Kidney (tissue), 14 donors: ENCODE measurements around the gene SMAD7. TPM values are rescaled to one million over a fixed set of nuclear protein-coding genes. Genes with fewer than 3 reads are reported as not detected.

ENCODE experiments used
- DNase-seq, 5 donors: peaks; one replicate each; pipeline ENCODE4 v3.0.0-alpha.2; 2013 to 2020
- FAIRE-seq: peaks from 2 replicates; lab custom pipeline; 2012; peaks lifted over from hg19 to GRCh38; lab: Jason Lieb, UNC
- H3K27ac ChIP-seq, 2 donors: one replicate each; pipeline ENCODE4 v1.7.0; 2013; ENCODE audit warnings: low read depth in 2 of 2, low read length in 2 of 2, inconsistent platforms in 1 of 2
- H3K27me3 ChIP-seq: one replicate; pipeline ENCODE4 v1.7.1; 2013; ENCODE audit warnings: low read length, inconsistent platforms; ENCODE audit not compliant: control insufficient read depth, insufficient read depth
- H3K36me3 ChIP-seq, 3 donors: one replicate each; pipeline versions ENCODE4 v1.7.0 to v1.7.1; 2013; ENCODE audit warnings: low read length in 3 of 3, control low read depth in 1 of 3, inconsistent platforms in 1 of 3; ENCODE audit not compliant: insufficient read depth in 3 of 3, control insufficient read depth in 2 of 3
- H3K4me1 ChIP-seq, 3 donors: one replicate each; pipeline versions ENCODE4 v1.7.0 to v1.7.1; 2013; ENCODE audit warnings: low read length in 3 of 3, inconsistent platforms in 1 of 3, low read depth in 1 of 3; ENCODE audit not compliant: control insufficient read depth in 2 of 3, insufficient read depth in 2 of 3
- H3K4me3 ChIP-seq, 3 donors: one replicate each; pipeline versions ENCODE4 v1.7.0 to v1.8.1; 2013; ENCODE audit warnings: low read length in 3 of 3, control low read depth in 1 of 3, inconsistent platforms in 1 of 3
- H3K9ac ChIP-seq, 3 donors: one replicate each; pipeline versions ENCODE4 v1.7.0 to v1.7.1; 2013; ENCODE audit warnings: low read length in 3 of 3, control low read depth in 1 of 3, inconsistent platforms in 1 of 3
- H3K9me3 ChIP-seq, 3 donors: one replicate each; pipeline versions ENCODE4 v1.7.0 to v1.7.1; 2013; ENCODE audit warnings: low read length in 3 of 3, control low read depth in 1 of 3, inconsistent platforms in 1 of 3; ENCODE audit not compliant: control insufficient read depth in 2 of 3, insufficient read depth in 1 of 3
- intact Hi-C: fragments of 100-400 bp; cut with DNase I; formaldehyde crosslinking; loops from one replicate; pipeline ENCODE4 v1.11.1; 2022
- polyA plus RNA-seq: library from polyadenylated mRNA; stranded (reverse); fragments of 350-450 nt; fragmentation: Illumina TruSeq; extraction: RNeasy Lipid Tissue Mini Kit (QIAGEN cat#74804); gene quantifications from one replicate; pipeline ENCODE4 v1.2.3, GENCODE V29; 2014; ENCODE audit warnings: low read depth, low replicate concordance; ENCODE audit not compliant: insufficient read depth
- total RNA-seq: library from RNA; stranded (reverse); fragmentation: NEBNext Ultra II Directional; extraction: Animal tissue kit (Norgen Biotek cat#: 25700); gene quantifications from one replicate; pipeline ENCODE4 v1.2.1, GENCODE V29; 2021
- TF ChIP-seq, protein P1 (sequence below): IDR thresholded peaks from 3 replicates; pipeline ENCODE4 v1.5.1; 2012; ENCODE audit warnings: mild to moderate bottlenecking, moderate library complexity, borderline replicate concordance; ENCODE audit not compliant: insufficient read depth; ENCODE audit errors: extremely low read depth
- donor health status: control.
- donor health status: control.
- donor health status: control.
- donor health status: control.
- donor health status: control.
- donor health status: DM: yes; HTN: yes; CAD: no.
- donor health status: Normal renal cell carcinoma (clear cell type).

The SMAD7 gene
- total and polyA plus RNA-seq, 2 donors from 2014 or later: 17.3 to 32.6 TPM

DNA sequence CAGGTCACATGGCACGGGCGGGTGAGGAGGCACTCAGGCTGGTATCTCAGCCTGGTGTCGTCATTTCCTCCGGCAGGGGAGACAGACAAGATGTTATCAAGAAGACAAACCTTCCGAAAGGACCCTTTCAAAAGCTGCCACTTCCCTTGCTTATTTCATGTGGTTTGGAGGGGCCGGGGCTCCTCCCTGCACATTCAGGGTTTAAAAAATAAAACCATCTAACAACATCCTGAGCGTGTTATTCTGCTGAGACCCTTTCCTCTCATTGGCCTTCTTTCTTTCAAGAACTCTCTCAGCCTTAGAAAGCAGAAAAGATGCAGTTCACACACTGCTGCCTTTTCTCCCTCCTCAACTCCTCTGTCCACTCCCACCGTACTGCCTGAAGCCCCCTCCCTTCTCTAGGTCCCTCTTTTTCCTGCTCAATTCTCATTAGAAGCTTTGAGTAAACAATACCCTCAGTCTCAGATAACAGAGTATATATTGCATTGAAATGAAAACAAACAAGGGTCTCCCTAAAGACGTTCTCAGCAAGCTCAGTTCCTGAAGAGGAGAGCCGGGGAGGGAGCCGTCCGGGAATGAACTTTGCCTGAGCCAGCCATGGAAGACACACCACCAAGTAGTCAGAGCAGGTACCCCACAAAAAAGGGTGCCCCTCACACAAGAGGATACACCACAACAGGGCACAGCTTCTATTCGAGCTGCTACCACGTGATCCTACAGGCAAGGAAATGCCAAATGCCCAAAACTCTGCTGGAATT lies 9.7 kb downstream of the SMAD7 start:
- H3K4me3 ChIP-seq: peak overlapping the region in 2 of 3 donors; percentile 32 to 99
- peak in 3 of 5 donors; percentile 60 to 81 (median 71) for DNase-seq

DNA sequence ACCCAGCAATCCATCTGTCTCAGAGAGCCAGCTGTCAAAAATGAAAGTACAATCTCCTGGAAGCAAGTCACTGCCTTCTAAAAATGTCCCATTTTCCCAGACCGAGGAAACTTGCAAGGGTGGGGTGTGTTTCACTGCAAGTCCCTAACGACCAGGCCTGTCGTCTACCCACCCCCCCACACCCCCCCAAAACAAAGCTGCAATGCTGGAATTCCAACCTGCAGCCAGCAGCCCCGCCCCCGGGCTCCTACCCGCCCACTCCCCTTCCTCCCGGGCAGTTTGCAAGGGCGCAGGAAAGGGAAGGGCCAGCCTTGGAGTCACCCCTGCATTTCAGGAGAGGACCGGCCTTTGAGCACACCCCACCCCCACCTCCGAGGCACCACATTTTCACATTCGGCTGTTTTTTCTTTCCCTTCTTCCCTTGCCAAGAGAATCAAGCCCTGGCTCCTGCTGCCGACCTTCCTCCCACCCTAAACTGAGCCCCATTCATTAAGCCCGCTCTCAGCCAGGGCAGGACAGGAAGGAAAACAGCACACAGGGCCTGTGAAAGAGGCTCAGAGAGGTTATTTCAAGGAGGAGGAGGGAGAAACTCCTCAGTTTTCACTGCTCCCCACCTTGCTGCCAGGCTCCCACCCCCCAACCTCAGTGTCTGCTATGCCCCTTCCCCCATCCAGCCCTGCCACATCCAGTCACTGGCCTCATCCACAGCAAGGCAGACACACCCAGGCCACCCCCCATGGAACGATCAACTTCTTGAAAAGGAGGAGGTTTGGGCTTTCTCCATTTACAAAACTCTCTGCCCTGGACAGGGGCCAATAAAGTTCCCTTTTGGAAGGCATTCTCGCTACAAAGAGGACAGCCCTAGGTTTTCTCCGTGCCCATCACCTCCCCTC lies 11.3 kb downstream of the SMAD7 start:
- Histone ChIP-seq H3K9me3 (no peaks in the 10 kb centered on the region), H3K4me3 (peak overlapping the region in 2 of 3 donors; percentile 22 to 99), H3K9ac (peak overlapping the region in 2 of 3 donors; percentile 49 to 84), H3K36me3 (peaks cover 3 to 32% (median 3%) of the 10 kb centered on the region in 3 donors), H3K27me3 (no peaks in the 10 kb centered on the region), H3K4me1 (peaks cover 15 to 83% (median 76%) of the 10 kb centered on the region in 3 donors), H3K27ac (peak overlapping the region; percentile 82 to 92)
- intact Hi-C loops: loop anchor here (10.0 kb wide), 1 partner anchor 95 kb away; no protein-coding TSS in a partner anchor
- FAIRE-seq (no peak), DNase-seq (peak in 4 of 5 donors; percentile 67 to 89 (median 82))
- TF ChIP-seq, protein P1, sequence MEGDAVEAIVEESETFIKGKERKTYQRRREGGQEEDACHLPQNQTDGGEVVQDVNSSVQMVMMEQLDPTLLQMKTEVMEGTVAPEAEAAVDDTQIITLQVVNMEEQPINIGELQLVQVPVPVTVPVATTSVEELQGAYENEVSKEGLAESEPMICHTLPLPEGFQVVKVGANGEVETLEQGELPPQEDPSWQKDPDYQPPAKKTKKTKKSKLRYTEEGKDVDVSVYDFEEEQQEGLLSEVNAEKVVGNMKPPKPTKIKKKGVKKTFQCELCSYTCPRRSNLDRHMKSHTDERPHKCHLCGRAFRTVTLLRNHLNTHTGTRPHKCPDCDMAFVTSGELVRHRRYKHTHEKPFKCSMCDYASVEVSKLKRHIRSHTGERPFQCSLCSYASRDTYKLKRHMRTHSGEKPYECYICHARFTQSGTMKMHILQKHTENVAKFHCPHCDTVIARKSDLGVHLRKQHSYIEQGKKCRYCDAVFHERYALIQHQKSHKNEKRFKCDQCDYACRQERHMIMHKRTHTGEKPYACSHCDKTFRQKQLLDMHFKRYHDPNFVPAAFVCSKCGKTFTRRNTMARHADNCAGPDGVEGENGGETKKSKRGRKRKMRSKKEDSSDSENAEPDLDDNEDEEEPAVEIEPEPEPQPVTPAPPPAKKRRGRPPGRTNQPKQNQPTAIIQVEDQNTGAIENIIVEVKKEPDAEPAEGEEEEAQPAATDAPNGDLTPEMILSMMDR: no peak

More for the DNA sequence above, 9.7 kb downstream of the SMAD7 start:
- Histone ChIP-seq H3K36me3 (peaks cover 3 to 37% (median 3%) of the 10 kb centered on the region in 3 donors), H3K9ac (peak overlapping the region in 2 of 3 donors; percentile 49 to 84), H3K9me3 (no peaks in the 10 kb centered on the region), H3K27me3 (no peaks in the 10 kb centered on the region), H3K27ac (peak overlapping the region; percentile 82 to 92), H3K4me1 (peaks cover 17 to 87% (median 79%) of the 10 kb centered on the region in 3 donors)
- FAIRE-seq: no peak
- TF ChIP-seq, protein P1: no peak
- intact Hi-C loops: loop anchor here (10.0 kb wide), 1 partner anchor 96 kb away; no protein-coding TSS in a partner anchor

DNA sequence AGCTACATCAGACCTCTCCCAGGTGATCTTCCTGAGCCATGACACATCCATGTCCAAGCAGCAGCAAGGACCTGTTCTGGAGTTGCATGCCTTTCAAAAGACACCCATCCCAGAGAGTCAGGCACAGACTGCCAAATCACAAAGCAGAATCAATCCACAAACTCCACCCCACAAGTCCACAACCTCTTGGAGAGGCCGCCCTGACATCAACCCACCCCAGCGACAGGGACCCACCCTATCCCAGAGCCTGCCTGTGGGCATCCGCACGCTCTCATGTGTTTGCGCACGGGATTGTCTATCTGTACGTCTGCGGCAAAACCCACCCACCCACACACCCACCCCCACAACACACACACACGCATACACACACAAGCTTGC lies 11.9 kb downstream of the SMAD7 start:
- Histone ChIP-seq H3K4me3 (peak overlapping the region in 1 of 3 donors; percentile 35), H3K27me3 (no peaks in the 10 kb centered on the region), H3K4me1 (peaks cover 15 to 83% (median 75%) of the 10 kb centered on the region in 3 donors), H3K9ac (peak overlapping the region in 1 of 3 donors; percentile 62), H3K27ac (peak overlapping the region; percentile 82 to 92), H3K36me3 (peaks cover 3 to 27% (median 3%) of the 10 kb centered on the region in 3 donors), H3K9me3 (no peaks in the 10 kb centered on the region)
- TF ChIP-seq, protein P1: no peak
- DNase-seq (peak in 2 of 5 donors; percentile 15 to 69), FAIRE-seq (no peak)
- intact Hi-C loops: no loop called here
